ENCODE results near the gene ACTG1.

Gene ACTG1

DNA sequence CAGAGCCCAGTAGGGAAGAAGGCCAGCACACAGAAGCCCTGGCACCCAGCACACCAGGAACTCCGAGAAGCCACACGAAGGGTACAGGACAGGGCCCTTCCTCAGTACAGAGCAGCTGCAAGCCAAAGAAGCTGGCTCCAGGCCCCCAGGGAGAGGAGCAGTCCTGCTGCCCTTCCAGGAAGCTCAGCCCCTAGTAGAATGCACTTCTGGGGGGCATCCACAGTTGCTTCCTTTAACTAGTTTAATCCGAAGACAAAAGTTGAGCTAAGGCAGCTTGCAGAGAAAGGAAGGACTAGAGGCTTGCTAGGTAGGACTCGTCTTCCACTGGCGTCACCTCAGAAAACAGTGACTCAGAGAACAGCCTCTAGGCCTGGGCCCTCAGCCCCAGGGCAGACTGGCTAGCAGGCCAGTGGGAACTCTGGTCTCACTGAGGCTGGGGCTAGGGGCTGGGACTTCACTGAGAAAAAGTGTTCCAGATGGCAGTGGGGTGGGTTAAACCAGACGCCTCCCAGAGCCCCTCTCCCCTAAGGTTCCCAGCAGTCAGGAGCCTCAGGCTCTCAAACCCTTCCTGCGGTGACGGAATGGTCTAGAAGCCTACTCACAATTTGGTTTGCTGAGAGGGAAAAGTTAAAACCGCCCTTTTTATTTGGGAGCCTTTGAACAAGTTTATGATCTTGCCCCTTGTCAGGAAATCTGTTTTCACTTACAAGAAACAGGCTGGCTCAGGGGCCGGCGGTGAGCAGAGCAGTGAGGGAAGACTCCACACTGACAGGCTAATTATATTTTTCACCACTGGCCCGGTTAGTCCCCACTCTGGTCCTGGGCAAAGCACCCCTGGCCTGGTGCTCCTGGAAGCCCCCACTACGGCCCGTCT lies 41.4 kb downstream of the ACTG1 start:
- peak; percentile 59 for DNase-seq (ENCODE audit: low read depth)
- H3K4me3 ChIP-seq (ENCODE audit: low read length), result no peak overlapping the region
- no peak for TF ChIP-seq CTCF (conservative IDR thresholded peaks at IDR 0.05; ENCODE audit: low read length)

GRCh38 chr17:81470270-81470943 lies 42.2 kb downstream of the ACTG1 start:
- no peak for TF ChIP-seq CTCF (conservative IDR thresholded peaks at IDR 0.05; ENCODE audit: low read length)
- H3K4me3 ChIP-seq (ENCODE audit: low read length), result no peak overlapping the region
- DNase-seq (ENCODE audit: low read depth), result no peak

- TF ChIP-seq CTCF (conservative IDR thresholded peaks at IDR 0.05; ENCODE audit: low read length), result no peak
- no peak for DNase-seq (ENCODE audit: low read depth)
- no peak overlapping the region for H3K4me3 ChIP-seq (ENCODE audit: low read length)
These were observed 43.3 kb downstream of the ACTG1 start for GRCh38 chr17:81469266-81469665.

DNA sequence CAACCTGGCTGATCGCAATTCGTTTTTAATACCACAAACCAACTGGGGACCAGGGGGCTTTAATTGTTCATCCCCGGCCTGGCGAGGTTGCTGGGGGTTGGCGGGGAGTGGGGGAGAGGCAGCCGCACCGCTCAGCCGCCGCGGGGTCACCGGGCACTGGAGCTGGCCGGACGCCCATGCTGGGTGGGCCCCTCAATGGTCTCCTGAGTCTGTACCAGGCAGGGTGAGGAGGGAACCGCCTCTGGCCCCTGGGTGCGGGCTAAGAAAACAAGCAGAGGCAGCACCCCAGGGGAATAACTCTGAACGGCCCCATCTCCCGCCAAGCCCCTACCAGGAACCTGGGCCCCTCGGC lies 43.9 kb downstream of the ACTG1 start:
- TF ChIP-seq CTCF (conservative IDR thresholded peaks at IDR 0.05; ENCODE audit: low read length), result no peak
- no peak overlapping the region for H3K4me3 ChIP-seq (ENCODE audit: low read length)
- no peak for DNase-seq (ENCODE audit: low read depth)

DNA sequence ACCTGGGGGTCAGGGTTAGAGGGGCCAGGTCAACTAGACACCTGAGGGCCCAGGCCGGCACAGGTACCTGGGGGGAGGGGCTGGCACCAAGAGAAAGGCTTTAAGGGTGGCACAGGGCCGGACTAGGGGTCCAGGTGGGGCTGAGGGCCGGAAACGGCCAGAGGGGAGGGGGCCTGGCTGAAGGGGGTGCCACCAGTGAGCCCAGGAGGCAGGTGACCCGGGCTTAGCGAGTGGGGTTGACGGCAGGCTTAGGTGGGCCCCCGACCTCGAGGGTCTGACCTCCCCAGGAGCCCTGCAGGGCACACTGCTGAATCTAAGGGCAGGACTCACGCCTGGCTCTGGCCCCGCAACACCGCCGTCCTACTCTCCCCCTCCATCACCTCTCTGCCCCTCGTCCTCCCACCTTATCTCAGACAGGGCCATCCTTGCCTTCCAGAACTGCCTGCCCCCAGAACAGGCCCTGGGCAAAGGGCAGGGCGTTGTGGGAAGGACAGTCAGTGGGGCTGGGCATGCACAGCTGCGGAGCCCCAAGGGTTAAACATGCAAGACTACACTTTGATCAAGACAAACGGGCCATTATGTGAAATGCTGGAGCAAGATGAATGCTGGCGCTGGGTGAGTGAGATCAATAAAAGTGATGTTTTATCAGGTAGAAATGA lies 44.4 kb downstream of the ACTG1 start:
- no peak overlapping the region for H3K4me3 ChIP-seq (ENCODE audit: low read length)
- DNase-seq (ENCODE audit: low read depth), result no peak
- no peak for TF ChIP-seq CTCF (conservative IDR thresholded peaks at IDR 0.05; ENCODE audit: low read length)

DNA sequence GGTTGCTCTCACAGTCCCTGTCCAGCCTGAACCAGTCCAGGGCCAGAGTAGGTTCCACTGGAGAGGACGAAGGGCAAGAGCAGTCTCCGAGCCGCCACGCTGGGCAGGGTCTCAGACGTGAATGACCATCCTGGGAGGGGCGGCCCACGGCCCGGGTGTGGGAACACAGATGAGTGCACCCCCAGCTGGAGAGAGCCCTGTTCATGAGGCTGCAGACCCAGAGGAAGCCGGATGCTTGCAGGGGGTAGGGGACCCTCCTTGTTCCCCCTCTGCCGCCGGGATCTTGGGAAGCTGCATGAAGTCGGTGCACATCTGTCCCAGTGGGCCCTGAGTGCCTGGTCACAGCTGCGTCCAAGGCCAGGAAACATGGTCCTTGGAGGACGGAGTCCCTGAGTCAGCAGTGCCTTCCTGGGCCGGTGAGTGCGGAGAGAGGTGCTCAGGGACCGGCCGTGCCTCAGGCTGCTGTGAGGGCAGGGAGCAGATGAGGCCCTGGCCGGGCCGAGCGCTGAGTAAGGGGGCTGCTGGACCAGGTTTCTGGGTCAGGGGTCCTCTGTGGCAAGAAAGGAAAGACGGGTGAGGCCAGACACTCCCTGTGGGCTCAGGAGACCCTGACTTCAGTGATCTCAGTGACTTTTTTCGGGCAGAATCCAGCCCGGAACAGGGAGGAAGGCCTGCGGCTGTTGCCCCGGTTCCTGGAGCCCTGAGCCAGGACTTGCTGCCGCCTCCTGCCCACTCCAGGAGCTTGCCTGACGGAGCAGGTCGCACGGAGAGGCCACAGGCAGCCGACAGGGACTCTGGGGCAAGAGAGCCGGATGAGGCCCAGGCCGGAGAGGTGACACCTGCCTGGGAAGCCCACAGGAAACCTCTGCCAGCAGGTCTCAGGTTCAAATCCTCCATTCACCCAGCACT lies 45.8 kb downstream of the ACTG1 start:
- no peak overlapping the region for H3K4me3 ChIP-seq (ENCODE audit: low read length)
- TF ChIP-seq CTCF (conservative IDR thresholded peaks at IDR 0.05; ENCODE audit: low read length), result no peak

More for the DNA sequence above, 45.8 kb downstream of the ACTG1 start:
- no peak for DNase-seq (ENCODE audit: low read depth)

All from AG10803 (cell line).